GM15510 (cell line): ENCODE data around the gene PRKAB1.

Source experiments
- POLR2A ChIP-seq: IDR thresholded peaks from 3 replicates; pipeline ENCODE4 v1.6.1; 2011; ENCODE audit warnings: borderline replicate concordance; ENCODE audit not compliant: insufficient read length; ENCODE audit errors: extremely low read depth

Gene PRKAB1, protein sequence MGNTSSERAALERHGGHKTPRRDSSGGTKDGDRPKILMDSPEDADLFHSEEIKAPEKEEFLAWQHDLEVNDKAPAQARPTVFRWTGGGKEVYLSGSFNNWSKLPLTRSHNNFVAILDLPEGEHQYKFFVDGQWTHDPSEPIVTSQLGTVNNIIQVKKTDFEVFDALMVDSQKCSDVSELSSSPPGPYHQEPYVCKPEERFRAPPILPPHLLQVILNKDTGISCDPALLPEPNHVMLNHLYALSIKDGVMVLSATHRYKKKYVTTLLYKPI

DNA sequence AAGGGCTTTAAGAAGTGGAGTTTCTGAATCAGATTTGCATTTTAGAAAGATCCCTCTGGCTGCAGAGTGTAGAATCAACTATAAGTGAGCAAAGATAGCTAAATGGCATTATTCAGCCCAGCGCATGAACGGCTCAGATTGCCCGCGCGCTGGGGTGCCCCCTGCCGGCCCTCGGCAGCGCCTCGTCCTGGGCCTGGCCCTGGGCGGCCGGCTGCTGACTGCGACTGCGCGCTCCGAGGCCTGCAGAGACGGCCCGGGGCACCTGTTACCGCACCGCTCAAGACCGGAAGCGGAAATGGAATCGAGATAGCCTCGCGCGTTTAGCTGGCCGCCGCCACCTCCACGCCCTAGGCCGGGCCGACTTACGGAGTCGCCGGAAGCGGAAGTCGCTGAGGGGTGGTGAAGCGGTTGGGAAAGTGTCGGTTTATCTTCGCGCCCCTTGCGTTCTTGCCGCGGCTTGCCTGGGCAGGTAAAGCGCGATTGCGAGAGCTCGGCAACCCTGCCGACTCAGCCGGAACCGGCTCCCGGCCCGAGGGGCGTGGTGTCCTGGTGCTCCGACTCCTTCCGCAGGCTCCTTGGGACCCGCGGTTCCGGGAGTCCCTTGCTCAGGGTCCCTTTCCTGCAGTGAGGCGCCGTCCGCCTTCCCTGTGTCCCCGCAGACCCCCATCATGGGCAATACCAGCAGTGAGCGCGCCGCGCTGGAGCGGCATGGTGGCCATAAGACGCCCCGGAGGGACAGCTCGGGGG, at the start of gene PRKAB1:
PRKAB1 (plus strand) TSS at position 557 of the 747 bp plus-strand sequence; CDS start at position 669, 112 bp downstream.
- peak; percentile 83 for TF ChIP-seq POLR2A

DNA sequence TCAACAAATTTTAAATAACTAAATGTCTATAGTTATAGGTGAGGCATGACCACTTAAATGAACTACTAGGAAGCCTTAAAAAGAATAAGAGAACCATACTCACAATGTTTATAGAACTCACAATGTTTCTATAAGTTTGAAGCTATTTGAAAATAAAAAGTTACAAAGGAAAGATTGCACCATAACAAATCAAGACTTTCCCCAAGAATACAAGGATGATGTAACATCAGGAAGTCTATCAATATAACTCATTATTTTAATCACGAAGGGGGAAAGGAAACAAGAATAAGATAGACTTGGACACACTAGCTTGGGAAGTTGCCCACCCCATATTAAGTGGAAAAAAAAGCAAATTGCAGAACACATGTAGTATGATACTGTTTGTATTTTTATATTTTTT, 47.4 kb upstream of the PRKAB1 start:
- TF ChIP-seq POLR2A, result no peak

DNA sequence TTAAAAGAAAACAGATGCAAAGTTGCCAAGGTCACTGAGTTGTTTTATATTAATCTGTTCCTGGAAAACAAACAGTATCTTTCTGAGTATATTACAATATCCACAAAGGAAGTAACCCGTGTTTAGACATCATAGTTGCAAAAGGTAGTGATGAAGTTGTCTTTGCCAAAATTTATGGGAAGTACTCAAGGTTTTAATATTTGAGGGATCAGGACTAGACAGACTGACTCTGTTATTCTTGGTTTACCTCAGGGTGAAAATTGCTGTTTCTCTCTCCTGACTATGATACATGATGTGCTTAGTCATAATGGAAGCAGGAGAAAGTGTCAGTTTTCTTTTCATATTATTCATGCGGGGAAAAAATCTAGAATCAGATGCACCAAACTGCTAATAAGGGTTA, 46.1 kb upstream of the PRKAB1 start:
- TF ChIP-seq POLR2A, result no peak

DNA sequence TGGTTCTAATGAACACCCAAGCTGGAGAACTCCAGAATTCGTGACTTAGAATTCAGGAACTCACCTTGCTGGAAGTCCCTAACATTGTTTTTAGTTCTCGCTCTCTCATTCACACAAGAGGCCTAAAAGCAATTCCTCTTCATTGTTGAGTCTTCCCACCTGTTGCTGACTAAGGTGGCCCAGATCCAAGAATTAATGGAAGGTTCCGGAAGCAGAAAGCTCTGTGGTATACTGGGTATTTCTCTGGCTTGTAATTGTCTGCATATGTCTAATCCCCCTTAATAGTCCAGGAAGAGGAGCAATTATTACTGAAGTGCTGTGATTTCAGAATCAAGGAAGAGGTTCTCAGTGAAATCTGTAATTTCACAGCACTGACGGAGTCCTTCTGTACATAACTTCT, 43.0 kb upstream of the PRKAB1 start:
- no peak for TF ChIP-seq POLR2A

DNA sequence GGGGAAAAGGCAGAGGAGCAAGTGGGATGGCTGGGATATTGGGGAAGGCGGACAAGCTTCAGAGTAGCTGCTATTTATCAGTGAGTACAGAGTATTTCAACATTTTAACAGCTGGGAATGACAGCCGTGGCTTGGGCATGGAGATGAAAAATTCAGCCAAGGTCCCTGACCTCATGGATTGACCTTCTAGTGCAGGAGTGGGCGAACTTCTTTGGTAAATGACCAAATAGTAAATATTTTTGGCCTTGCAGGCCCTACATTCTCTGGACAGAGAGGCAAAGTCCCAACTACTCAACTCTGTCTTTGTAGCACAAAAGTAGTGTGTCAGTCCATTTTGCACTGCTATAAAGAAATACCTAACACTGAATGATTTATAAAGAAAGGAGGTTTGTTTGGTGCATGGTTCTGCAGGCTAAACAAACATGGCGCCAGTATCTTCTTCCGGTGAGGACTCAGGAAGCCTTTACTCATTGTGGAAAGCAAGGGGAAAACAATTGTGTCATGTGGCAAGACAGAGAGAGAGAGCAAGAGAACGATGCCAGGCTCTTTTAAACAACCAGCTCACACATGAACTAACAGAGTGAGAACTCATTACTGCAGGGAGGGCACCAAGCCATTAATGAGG, 40.8 kb upstream of the PRKAB1 start:
- TF ChIP-seq POLR2A, result no peak

DNA sequence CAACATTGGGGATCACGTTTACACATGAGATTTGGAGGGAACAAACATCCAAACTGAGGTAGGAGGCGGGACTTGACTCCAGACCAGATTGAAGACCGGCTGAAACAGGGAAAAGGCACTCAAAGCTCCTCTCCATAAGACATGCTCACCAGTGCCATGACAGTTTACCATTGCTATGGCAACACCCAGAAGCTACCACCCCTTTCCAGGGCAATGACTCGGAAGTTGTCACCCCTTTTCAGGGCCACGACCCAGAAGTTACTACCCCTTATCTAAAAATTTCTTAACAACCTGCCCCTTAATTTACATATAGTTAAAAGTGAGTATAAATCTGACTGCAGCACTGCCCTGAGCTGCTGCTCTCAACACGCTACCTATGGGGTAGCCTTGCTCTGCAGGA, 40.2 kb upstream of the PRKAB1 start:
- no peak for TF ChIP-seq POLR2A

DNA sequence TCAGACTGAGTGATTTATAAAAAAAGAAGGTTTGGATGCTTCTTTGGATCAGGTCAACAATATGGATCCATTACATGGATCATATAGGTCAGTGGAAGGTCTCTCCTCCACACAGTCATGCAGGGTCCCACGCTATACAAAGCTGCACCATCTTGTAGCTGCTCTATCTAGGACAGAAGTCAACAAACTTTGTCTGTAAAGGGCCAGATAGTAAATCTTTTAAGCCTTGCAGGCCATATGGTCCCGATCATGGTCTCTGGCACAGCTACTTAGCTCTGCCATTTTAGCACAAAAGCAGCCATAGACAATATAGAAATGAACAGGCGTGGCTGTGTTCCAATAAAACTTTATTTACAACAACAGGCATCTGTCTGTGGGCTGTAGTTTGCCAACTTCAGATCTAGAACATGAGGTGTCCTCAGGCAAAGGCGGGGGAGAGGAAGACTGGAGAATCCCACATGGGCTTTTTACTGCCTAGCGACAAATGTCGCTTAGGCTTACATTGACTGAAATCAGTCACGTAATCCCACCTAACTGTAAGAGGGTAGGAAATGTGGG, 37.6 kb upstream of the PRKAB1 start:
- TF ChIP-seq POLR2A, result no peak

DNA sequence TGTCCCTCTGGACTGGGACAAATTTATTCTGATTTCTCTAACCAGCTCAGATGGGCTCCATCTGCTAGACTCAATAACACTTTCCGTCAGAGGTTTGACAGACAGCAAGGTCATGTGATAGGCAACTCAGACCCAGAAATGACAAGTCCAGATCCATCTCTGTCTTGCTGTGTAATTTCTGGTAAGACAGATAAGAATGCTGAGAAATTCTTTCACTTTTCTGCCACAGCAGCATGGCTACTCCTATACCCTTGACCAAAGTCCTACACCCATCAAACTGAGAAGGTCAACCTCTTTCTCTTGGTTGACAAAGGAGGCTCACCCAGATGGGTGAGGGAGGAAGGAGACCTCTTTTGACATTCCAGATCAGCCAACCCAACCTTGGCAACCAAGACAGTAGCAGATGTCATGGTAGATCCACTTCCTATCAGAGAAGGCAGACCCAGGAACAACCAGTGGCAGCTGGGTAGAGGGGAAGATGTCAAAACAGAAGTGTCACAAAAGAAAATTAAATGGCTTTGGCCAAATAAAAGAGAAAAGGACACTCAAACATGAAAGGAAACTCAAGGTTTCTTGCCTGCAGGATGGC, 36.9 kb upstream of the PRKAB1 start:
- no peak for TF ChIP-seq POLR2A

DNA sequence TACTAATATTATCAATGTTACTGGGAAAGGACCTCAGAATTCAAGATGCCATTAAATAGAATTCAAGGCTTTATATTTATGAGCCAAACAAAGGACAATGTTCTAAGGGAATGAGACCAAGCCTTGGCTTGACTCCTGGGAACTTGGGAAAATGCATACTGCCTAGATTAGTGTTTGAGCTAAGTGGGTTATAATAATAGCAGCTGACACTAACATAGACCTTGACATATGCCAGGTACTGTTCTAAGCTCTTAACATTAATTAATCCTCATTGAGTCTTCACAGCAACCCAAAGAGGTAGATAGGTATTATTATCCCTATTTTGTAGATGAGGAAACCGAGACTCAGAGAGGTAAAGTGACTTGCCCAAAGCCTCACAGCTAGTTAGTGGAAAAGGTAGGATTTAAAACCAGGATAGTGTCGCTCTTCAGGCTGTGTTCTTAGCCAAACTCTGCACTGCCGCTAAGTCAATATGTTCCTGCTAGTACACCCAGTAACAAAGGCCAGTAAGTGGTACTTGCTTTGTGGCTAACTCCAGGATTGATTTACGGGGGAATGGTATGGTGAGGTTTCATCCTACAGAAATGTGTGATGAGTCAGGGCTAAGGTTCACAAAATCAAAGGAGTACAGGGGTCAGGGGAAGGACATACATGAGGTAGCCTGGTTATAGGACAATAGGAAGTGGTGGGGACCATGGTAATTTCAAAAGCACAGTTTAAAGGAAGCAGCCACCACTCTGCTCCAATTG, 35.8 kb upstream of the PRKAB1 start:
- no peak for TF ChIP-seq POLR2A

DNA sequence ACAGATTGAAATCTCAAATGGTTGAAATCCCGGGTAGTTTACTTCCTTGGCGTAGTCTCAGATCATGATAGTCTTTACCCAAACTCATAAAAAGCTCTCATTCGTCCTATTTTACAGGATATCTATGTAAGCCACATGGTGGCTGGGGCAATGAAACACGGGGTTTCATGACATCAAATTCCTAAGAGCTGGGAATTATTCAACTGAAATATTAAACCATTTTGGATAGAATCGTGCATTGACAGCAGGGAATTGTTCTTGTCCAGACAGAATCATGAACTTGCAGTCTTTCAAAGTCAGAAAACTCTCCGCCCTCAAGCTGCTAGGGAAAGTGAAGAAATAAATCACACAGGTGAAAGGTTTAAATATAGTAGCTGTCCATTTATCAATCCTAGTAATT, 33.2 kb upstream of the PRKAB1 start:
- no peak for TF ChIP-seq POLR2A

DNA sequence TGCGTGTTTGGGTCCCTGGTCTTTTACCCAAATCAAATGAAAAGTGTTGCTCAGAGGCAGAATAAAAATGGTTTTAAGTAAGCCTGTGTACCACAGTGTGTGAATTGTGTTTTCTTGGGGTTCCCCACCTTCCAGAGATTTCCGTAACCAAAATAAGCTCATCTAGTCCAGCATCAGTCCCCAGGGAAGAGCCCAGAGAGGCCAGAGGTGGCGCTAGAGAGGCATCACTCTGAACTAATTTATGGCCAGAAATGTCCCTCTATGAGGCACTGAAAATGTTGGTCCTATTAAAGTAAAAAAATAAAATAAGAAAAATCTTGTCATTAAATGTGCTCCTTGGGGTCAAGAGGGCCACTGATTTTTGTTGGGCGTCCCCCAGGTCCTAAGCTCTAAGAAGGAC, 24.9 kb upstream of the PRKAB1 start:
- TF ChIP-seq POLR2A, result no peak

DNA sequence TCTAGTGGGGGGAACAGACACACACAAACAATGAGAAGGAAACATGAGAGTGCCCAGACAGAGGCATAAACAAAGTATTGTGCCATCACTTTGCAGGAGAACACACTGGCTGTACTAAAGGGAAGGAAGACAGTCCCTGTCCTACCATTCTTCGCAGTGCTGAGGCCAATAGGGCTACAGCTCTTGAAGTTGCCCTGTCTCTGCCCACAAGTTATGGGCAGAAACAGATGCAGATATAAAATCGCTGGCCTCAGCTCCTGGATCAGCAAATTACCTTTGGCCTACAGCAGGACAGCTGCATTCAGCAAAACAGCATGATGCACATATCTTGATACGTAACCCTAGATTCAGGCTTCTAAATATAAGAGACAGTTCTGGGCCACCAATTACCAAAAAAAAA, 23.0 kb upstream of the PRKAB1 start:
- no peak for TF ChIP-seq POLR2A

DNA sequence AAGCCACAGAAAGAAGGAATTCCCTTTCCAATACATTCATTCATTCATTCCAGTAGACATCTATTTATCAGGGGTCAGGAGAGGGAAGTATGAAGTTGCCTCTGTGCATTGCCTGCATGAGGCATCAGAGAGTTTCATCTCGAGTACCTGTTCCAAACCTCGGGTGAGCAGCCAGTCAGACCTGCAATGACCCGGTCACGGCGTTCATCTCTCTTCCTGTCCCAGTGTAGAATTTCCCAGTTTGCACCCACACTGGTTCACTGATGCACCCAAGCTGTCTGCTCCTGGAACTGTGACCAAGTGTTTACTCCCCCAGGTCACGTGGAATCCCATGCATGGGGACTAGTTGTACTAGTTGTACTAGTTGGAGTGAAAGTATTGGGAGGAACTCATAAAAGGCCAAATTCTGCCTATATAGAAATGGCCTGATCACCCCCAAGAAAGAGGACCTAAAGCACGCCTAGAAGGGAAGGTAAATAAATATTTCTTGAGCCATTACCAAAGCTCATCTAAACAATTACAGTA, 22.3 kb upstream of the PRKAB1 start:
- no peak for TF ChIP-seq POLR2A

DNA sequence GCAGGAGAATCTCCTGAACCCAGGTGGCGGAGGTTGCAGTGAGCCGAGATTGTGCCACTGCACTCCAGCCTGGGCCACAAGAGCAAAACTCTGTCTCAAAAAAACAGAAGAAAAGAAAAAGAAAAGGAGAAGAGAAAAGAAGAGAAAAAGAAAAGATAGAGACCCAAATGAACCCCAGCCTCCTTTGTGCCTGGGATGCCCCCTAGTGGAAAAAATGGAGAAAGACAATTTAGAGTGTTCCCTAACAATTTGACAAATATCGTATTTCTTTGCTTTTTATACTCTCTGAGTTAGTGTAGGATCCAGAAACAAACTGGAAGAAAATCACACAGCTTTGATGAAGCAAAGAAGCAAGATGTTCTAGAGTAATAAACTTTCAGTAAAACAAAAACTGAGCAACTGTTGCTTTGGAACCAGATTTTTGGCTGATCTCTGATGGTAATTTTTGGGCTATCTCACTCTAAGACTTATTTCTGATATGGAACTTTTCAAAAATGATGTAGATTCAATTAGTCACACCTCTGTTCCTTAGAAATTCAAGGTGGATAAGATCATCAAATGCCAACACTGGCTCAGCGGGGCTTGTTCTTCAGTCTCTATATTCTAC, 18.6 kb upstream of the PRKAB1 start:
- TF ChIP-seq POLR2A, result no peak
